Measurements from ENCODE around the gene SGTB. TPM values are rescaled to one million over a fixed set of nuclear protein-coding genes. Genes with fewer than 3 reads are reported as not detected.

Gene SGTB
- total and polyA plus RNA-seq, 2 of the 8 experiments (the other 6 are each of a cell fraction or from before 2014, with no cell fraction given) = 2.2 to 18.7 TPM

- TF ChIP-seq, protein P1, sequence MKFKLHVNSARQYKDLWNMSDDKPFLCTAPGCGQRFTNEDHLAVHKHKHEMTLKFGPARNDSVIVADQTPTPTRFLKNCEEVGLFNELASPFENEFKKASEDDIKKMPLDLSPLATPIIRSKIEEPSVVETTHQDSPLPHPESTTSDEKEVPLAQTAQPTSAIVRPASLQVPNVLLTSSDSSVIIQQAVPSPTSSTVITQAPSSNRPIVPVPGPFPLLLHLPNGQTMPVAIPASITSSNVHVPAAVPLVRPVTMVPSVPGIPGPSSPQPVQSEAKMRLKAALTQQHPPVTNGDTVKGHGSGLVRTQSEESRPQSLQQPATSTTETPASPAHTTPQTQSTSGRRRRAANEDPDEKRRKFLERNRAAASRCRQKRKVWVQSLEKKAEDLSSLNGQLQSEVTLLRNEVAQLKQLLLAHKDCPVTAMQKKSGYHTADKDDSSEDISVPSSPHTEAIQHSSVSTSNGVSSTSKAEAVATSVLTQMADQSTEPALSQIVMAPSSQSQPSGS (IDR thresholded peaks at IDR 0.05; ENCODE audit: low read length) = no peak
- no peak for TF ChIP-seq SP2 (IDR thresholded peaks at IDR 0.05; ENCODE audit: low read length)
Observed at GRCh38 chr5:65749956-65750355, 28.0 kb upstream of the SGTB start (continued).
